ENCODE data around the gene FASTKD1. TPM values are rescaled to one million over a fixed set of nuclear protein-coding genes. Genes with fewer than 3 reads are reported as not detected.
"Not testable (repeated sequence)": the region's sequence is repeated elsewhere in the genome, so short reads cannot be mapped to it uniquely, and the experiment has no call there.

The FASTKD1 gene
- total RNA-seq, 1 experiment from 2014 or later = 37.6 TPM

DNA sequence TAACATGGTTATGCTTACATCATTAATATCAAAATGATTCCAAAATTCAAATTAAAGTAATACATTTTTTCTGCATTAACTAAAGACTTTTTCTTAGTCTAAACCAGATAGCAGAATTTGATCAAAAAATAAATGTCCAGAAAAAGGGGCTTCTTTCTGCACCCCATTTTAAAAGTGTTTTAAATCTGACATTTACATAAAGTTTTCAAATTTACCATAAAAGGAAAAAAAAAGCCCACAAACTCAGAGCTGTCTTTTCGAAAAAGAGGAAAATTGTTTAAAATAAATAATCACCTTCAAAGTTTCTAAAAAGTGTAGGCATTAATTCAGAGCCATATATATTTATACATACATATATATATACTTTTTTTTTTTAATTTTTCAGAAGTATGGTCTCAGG lies 1.5 kb downstream of the FASTKD1 start (continued):
- TF ChIP-seq, protein P1, sequence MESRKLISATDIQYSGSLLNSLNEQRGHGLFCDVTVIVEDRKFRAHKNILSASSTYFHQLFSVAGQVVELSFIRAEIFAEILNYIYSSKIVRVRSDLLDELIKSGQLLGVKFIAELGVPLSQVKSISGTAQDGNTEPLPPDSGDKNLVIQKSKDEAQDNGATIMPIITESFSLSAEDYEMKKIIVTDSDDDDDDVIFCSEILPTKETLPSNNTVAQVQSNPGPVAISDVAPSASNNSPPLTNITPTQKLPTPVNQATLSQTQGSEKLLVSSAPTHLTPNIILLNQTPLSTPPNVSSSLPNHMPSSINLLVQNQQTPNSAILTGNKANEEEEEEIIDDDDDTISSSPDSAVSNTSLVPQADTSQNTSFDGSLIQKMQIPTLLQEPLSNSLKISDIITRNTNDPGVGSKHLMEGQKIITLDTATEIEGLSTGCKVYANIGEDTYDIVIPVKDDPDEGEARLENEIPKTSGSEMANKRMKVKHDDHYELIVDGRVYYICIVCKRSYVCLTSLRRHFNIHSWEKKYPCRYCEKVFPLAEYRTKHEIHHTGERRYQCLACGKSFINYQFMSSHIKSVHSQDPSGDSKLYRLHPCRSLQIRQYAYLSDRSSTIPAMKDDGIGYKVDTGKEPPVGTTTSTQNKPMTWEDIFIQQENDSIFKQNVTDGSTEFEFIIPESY (IDR thresholded peaks at IDR 0.05; ENCODE audit: extremely low read depth, insufficient replicate concordance, low read length) = no peak
- TF ChIP-seq EGR1 (IDR thresholded peaks at IDR 0.05; ENCODE audit: low read depth) = no peak
- no peak for TF ChIP-seq EZH2phosphoT487 (IDR thresholded peaks at IDR 0.05; ENCODE audit: borderline replicate concordance)
- TF ChIP-seq ZNF274 (IDR thresholded peaks at IDR 0.05; ENCODE audit: low read depth, low read length) = no peak
- TF ChIP-seq, protein P2, sequence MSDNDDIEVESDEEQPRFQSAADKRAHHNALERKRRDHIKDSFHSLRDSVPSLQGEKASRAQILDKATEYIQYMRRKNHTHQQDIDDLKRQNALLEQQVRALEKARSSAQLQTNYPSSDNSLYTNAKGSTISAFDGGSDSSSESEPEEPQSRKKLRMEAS (IDR thresholded peaks at IDR 0.05) = no peak
- TF ChIP-seq, protein P3, sequence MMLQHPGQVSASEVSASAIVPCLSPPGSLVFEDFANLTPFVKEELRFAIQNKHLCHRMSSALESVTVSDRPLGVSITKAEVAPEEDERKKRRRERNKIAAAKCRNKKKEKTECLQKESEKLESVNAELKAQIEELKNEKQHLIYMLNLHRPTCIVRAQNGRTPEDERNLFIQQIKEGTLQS (IDR thresholded peaks at IDR 0.05) = no peak
- no peak for TF ChIP-seq RAD21 (IDR thresholded peaks at IDR 0.05; ENCODE audit: low read depth)
- no peak for TF ChIP-seq EZH2 (IDR thresholded peaks at IDR 0.05)
- no peak for TF ChIP-seq POLR2AphosphoS5 (IDR thresholded peaks at IDR 0.05; ENCODE audit: low read depth, low read length)

DNA sequence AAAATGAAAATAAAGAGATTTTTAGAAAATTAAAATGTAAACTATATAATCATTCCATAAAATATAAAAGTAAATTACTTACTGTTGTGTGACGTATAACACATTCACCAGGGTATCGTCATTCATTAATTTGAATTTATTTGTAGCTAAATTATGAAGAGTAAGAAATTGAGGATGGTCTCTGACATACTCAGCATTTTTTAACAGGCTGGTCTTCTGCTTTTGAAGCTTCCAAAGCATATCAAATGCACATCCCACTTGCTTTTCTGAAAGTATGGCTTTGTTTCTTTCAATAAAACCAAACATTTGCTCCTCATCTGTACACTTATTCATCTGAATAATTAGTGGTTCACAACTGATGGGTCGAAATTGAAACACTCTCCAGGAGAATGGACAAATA lies 2.1 kb downstream of the FASTKD1 start:
- H3K4me3 ChIP-seq (replicated peaks in 1 of 2; ENCODE audit: low read depth in 1 of 2, low read length in 2 of 2) = no peak overlapping the region
- CTCF ChIA-PET = no interaction called here

DNA sequence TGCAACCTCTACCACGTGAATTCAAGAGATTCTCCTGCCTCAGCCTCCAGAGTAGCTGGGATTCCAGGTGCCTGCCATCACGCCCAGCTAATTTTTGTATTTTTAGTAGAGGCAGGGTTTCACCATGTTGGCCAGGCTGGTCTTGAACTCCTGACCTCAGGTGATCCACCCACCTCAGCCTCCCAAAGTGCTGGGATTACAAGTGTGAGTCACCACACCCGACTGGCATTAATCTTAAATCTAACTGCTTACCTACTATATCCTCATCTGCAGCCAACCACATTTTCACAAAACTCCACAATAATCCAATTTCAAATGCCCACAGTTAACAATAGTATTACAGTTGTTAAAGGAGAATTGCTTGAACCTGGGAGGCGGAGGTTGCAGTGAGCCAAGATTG lies 2.9 kb downstream of the FASTKD1 start:
- H3K27me3 ChIP-seq (ENCODE audit: insufficient read depth, low read length); POLR2A ChIA-PET; ATAC-seq; CTCF ChIA-PET; H3K4me3 ChIP-seq (replicated peaks in 1 of 2; ENCODE audit: low read depth in 1 of 2, low read length in 2 of 2); RAD21 ChIA-PET (ENCODE audit: low non-redundant PET in 1 of 2, low total read pairs in 2 of 2, uncharacterized antibody in 2 of 2, unreplicated experiment in 2 of 2); H3K9me3 ChIP-seq (ENCODE audit: control insufficient read depth in 1 of 2, insufficient read depth in 1 of 2, low read depth in 1 of 2, low read length in 2 of 2); H4K20me1 ChIP-seq (ENCODE audit: insufficient read depth); BruUV-seq (replicated peaks); H3K27ac ChIP-seq (ENCODE audit: low read depth, low read length); intact Hi-C loops (cut with micrococcal nuclease); H3K36me3 ChIP-seq (ENCODE audit: control insufficient read depth in 1 of 2, insufficient read depth in 2 of 2, low read length in 2 of 2); H3K9me2 ChIP-seq (ENCODE audit: insufficient read depth); DNase-seq (ENCODE audit: low read depth, low spot score); H3K9ac ChIP-seq (ENCODE audit: low read length); H2AFZ ChIP-seq (ENCODE audit: low read depth, low read length, poor library complexity, severe bottlenecking): not testable (repeated sequence)
- peaks cover 49% of the 10 kb centered on the region for H3K79me2 ChIP-seq (ENCODE audit: insufficient read depth, low read length)
- peaks cover 0 to 15% of the 10 kb centered on the region in 2 experiments; a peak in 3 of 4 replicates for H3K4me1 ChIP-seq (ENCODE audit: control insufficient read depth in 1 of 2, insufficient read depth in 2 of 2, low read length in 2 of 2)
- H3K4me2 ChIP-seq (ENCODE audit: low read length) = peak overlapping the region; percentile 47; the same call in 1 of the 2 replicates

More for the DNA sequence above, 2.1 kb downstream of the FASTKD1 start:
- peak overlapping the region; percentile 17; the same call in 1 of the 2 replicates for H3K4me2 ChIP-seq (ENCODE audit: low read length)
- no peak overlapping the region for H2AFZ ChIP-seq (ENCODE audit: low read depth, low read length, poor library complexity, severe bottlenecking)
- intact Hi-C loops (cut with micrococcal nuclease) = no loop called here
- ChIA-PET RAD21 (ENCODE audit: low non-redundant PET in 1 of 2, low total read pairs in 2 of 2, uncharacterized antibody in 2 of 2, unreplicated experiment in 2 of 2) (no interaction called here), POLR2A (interaction anchor here (2.3 kb wide), 1 partner anchor 13 kb away, joined by 9 read pairs; no protein-coding TSS in a partner anchor)
- peaks cover 0 to 15% of the 10 kb centered on the region in 2 experiments; a peak in 3 of 4 replicates for H3K4me1 ChIP-seq (ENCODE audit: control insufficient read depth in 1 of 2, insufficient read depth in 2 of 2, low read length in 2 of 2)
- DNase-seq (ENCODE audit: low read depth, low spot score) = no peak
- no TSS peak for BruUV-seq (replicated peaks)
- H3K36me3 ChIP-seq (ENCODE audit: control insufficient read depth in 1 of 2, insufficient read depth in 2 of 2, low read length in 2 of 2) = peaks cover 0 to 4% of the 10 kb centered on the region in 2 experiments; a peak in 1 of 4 replicates
- no peaks in the 10 kb centered on the region for H3K9me3 ChIP-seq (ENCODE audit: control insufficient read depth in 1 of 2, insufficient read depth in 1 of 2, low read depth in 1 of 2, low read length in 2 of 2)
- H3K9me2 ChIP-seq (ENCODE audit: insufficient read depth) = no peaks in the 10 kb centered on the region
- no peaks in the 10 kb centered on the region for H3K27me3 ChIP-seq (ENCODE audit: insufficient read depth, low read length)
- H4K20me1 ChIP-seq (ENCODE audit: insufficient read depth) = no peaks in the 10 kb centered on the region
- no peak for ATAC-seq
- H3K27ac ChIP-seq (ENCODE audit: low read depth, low read length) = no peak overlapping the region
- H3K79me2 ChIP-seq (ENCODE audit: insufficient read depth, low read length) = peaks cover 49% of the 10 kb centered on the region
- TF ChIP-seq CBX3 (IDR thresholded peaks at IDR 0.05; ENCODE audit: low read depth) (no peak), YY1 (IDR thresholded peaks at IDR 0.05; ENCODE audit: extremely low read depth, insufficient replicate concordance, low read depth, low read length) (no peak), ELF1 (IDR thresholded peaks at IDR 0.05; ENCODE audit: borderline replicate concordance, low read depth) (no peak), EZH2phosphoT487 (IDR thresholded peaks at IDR 0.05; ENCODE audit: borderline replicate concordance) (no peak), TCF7L2 (IDR thresholded peaks at IDR 0.05; ENCODE audit: borderline replicate concordance, extremely low read depth, insufficient read depth, insufficient read length) (no peak)
- TF ChIP-seq, protein P2 (IDR thresholded peaks at IDR 0.05) = no peak
- H3K9ac ChIP-seq (ENCODE audit: low read length) = no peak overlapping the region

Measured in HCT116 (cell line).